Right hindlimb (tissue), 1 donor: ENCODE measurements around the gene PPP1R27.
A peak's percentile ranks its signal among the peaks of the same experiment; 100 is the strongest.

Experiments used
- DNase-seq: peaks from one replicate; pipeline ENCODE4 v3.0.0-alpha.2; 2018

PPP1R27 gene

GRCh38 chr17:81834831-81835267 is at the start of gene PPP1R27:
Gene PPP1R27 (minus strand): TSS chr17:81835050. CDS start chr17:81834953, 97 bp downstream.
- DNase-seq = no peak

GRCh38 chr17:81884520-81884919 is 49.7 kb upstream of the PPP1R27 start:
- no peak for DNase-seq

- DNase-seq = no peak
Measured at GRCh38 chr17:81879121-81879520, 44.3 kb upstream of the PPP1R27 start.

- DNase-seq = no peak
Measured at GRCh38 chr17:81878294-81878693, 43.4 kb upstream of the PPP1R27 start.

- no peak for DNase-seq
Measured at GRCh38 chr17:81877569-81877968, 42.7 kb upstream of the PPP1R27 start.

GRCh38 chr17:81871387-81872230 is 36.8 kb upstream of the PPP1R27 start:
- DNase-seq = peak; percentile 95

GRCh38 chr17:81870981-81871386 is 36.1 kb upstream of the PPP1R27 start, which contains the start of gene ARHGDIA:
Gene ARHGDIA (minus strand): TSS chr17:81871337. CDS start chr17:81869930, 1,407 bp downstream.
- DNase-seq = no peak

GRCh38 chr17:81870131-81870980 is 35.5 kb upstream of the PPP1R27 start:
- DNase-seq = peak; percentile 61

- DNase-seq = peak; percentile 72
Measured at GRCh38 chr17:81869221-81870130, 34.6 kb upstream of the PPP1R27 start.

- DNase-seq = peak; percentile 74
Measured at GRCh38 chr17:81868674-81869220, 33.9 kb upstream of the PPP1R27 start.

GRCh38 chr17:81867991-81868673 is 33.3 kb upstream of the PPP1R27 start:
- DNase-seq = peak; percentile 38

GRCh38 chr17:81867170-81867990 is 32.5 kb upstream of the PPP1R27 start:
- DNase-seq = peak; percentile 59

- DNase-seq = peak; percentile 40
Measured at GRCh38 chr17:81866440-81867169, 31.8 kb upstream of the PPP1R27 start.

GRCh38 chr17:81865733-81866439 is 31.0 kb upstream of the PPP1R27 start:
- peak; percentile 40 for DNase-seq

- no peak for DNase-seq
Measured at GRCh38 chr17:81865358-81865732, 30.5 kb upstream of the PPP1R27 start.

- DNase-seq = no peak
Measured at GRCh38 chr17:81863833-81864768, 29.3 kb upstream of the PPP1R27 start.

GRCh38 chr17:81863123-81863675 is 28.3 kb upstream of the PPP1R27 start:
- DNase-seq = no peak
